Progenitor cell of endocrine pancreas (in vitro differentiated cells): ENCODE data around the gene MAN2A2. TPM values are rescaled to one million over a fixed set of nuclear protein-coding genes. Genes with fewer than 3 reads are reported as not detected.

Source experiments
- DNase-seq: peaks from one replicate; pipeline ENCODE4 v3.0.0; 2021; ENCODE audit warnings: low spot score; ENCODE audit not compliant: unreplicated experiment
- H3K27ac Mint-ChIP-seq: 2 replicates; pipeline ENCODE4 v1.8.0; 2021; ENCODE audit warnings: mild to moderate bottlenecking, moderate library complexity, mixed read lengths
- H3K27me3 Mint-ChIP-seq: 2 replicates; pipeline ENCODE4 v1.8.0; 2021; ENCODE audit warnings: mixed read lengths
- H3K36me3 Mint-ChIP-seq: 2 replicates; pipeline ENCODE4 v1.8.0; 2022; ENCODE audit warnings: mixed read lengths; ENCODE audit not compliant: insufficient read depth
- H3K4me1 Mint-ChIP-seq: 2 replicates; pipeline ENCODE4 v1.8.0; 2021; ENCODE audit warnings: low read depth, mixed read lengths
- H3K4me3 Mint-ChIP-seq: 2 replicates; pipeline ENCODE4 v1.8.0; 2021; ENCODE audit warnings: low read depth, mild to moderate bottlenecking, moderate library complexity, mixed read lengths
- H3K9me3 Mint-ChIP-seq: 2 replicates; pipeline ENCODE4 v1.8.0; 2021; ENCODE audit warnings: low read depth, mixed read lengths
- total RNA-seq: library from RNA; stranded (reverse); gene quantifications from 2 replicates; pipeline ENCODE4 v1.2.1, GENCODE V29; 2021
- TF ChIP-seq, protein P1 (sequence below): fragments of 200-600 bp; sonication (generic); IDR thresholded peaks from one replicate; pipeline ENCODE4 v1.5.0; 2021; ENCODE audit warnings: antibody characterized with exemption, mild to moderate bottlenecking; ENCODE audit not compliant: unreplicated experiment

MAN2A2 gene
- total RNA-seq, 1 donor from 2014 or later = 117 TPM

- peaks cover 10% of the 10 kb centered on the region for H3K4me1 Mint-ChIP-seq
- no peaks in the 10 kb centered on the region for H3K36me3 Mint-ChIP-seq
- no peaks in the 10 kb centered on the region for H3K27me3 Mint-ChIP-seq
- no peak for DNase-seq
- TF ChIP-seq, protein P1, sequence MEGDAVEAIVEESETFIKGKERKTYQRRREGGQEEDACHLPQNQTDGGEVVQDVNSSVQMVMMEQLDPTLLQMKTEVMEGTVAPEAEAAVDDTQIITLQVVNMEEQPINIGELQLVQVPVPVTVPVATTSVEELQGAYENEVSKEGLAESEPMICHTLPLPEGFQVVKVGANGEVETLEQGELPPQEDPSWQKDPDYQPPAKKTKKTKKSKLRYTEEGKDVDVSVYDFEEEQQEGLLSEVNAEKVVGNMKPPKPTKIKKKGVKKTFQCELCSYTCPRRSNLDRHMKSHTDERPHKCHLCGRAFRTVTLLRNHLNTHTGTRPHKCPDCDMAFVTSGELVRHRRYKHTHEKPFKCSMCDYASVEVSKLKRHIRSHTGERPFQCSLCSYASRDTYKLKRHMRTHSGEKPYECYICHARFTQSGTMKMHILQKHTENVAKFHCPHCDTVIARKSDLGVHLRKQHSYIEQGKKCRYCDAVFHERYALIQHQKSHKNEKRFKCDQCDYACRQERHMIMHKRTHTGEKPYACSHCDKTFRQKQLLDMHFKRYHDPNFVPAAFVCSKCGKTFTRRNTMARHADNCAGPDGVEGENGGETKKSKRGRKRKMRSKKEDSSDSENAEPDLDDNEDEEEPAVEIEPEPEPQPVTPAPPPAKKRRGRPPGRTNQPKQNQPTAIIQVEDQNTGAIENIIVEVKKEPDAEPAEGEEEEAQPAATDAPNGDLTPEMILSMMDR = no peak
- no peak overlapping the region for H3K4me3 Mint-ChIP-seq
- H3K9me3 Mint-ChIP-seq = no peaks in the 10 kb centered on the region
- peak overlapping the region; percentile 69 for H3K27ac Mint-ChIP-seq
Measured at GRCh38 chr15:90859234-90860131, 43.6 kb upstream of the MAN2A2 start.

- Mint-ChIP-seq H3K4me1 (peaks cover 10% of the 10 kb centered on the region), H3K4me3 (no peak overlapping the region), H3K9me3 (no peaks in the 10 kb centered on the region), H3K36me3 (no peaks in the 10 kb centered on the region), H3K27me3 (no peaks in the 10 kb centered on the region), H3K27ac (no peak overlapping the region)
- DNase-seq = no peak
- TF ChIP-seq, protein P1 = no peak
Measured at GRCh38 chr15:90860450-90860849, 42.7 kb upstream of the MAN2A2 start.

DNA sequence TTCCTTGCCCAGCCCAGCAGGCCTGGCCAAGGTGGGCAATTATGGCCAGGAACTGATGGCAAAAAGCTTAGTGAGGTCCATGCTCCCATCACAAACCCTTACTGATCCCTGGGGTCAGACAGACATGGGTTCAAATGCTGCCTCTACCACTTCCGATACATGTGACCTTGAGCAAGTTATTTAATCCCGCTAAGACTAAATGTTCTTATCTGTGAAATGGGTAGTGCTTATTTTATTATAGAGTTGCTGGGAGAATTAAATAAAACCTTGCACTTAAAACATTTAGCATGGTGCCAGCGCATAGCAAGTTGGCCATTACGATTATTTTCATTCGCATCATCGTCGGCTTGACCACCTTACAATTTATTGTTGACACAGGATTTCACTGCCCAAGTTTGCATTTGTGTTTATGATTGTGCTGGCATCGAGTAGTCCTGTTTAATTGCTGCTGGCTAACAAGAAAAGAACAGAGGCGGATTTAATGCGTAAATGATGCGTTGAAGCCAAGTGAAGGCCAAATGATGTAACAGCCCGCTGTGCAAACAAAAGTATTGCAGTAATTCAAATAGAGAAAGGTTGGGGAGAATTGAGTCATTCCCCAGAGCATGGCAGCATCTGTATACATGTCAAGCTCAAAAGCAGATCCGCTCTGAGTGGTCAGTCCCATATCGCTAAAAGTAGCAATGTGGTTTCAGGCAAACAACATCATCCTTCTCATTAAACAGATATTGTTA, 42.0 kb upstream of the MAN2A2 start:
- DNase-seq = no peak
- Mint-ChIP-seq H3K4me1 (peaks cover 12% of the 10 kb centered on the region), H3K9me3 (no peaks in the 10 kb centered on the region), H3K4me3 (no peak overlapping the region), H3K27me3 (peaks cover 4% of the 10 kb centered on the region), H3K27ac (no peak overlapping the region), H3K36me3 (no peaks in the 10 kb centered on the region)
- TF ChIP-seq, protein P1 = no peak

DNA sequence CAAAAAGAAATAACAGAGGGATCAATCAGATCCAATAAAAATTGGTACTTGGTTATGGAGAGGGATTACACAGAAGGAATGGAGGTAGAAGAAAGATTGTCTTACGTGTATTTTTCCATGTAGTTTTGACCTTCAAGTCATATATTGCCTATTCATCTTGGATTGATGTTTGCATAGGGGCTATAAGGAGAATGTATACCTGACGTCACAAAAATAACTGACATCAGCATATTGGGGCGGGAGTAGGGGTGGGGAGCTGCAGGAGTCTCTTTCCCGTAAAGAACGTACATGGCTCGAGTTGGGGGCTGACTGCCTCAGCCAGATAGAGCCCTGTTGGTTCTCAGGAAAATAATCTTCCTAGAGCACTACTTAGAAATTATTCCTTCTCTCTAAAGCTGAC, 40.6 kb upstream of the MAN2A2 start:
- peaks cover 23% of the 10 kb centered on the region for H3K4me1 Mint-ChIP-seq
- no peaks in the 10 kb centered on the region for H3K36me3 Mint-ChIP-seq
- peaks cover 7% of the 10 kb centered on the region for H3K27me3 Mint-ChIP-seq
- DNase-seq = no peak
- no peak overlapping the region for H3K4me3 Mint-ChIP-seq
- H3K27ac Mint-ChIP-seq = no peak overlapping the region
- no peaks in the 10 kb centered on the region for H3K9me3 Mint-ChIP-seq
- TF ChIP-seq, protein P1 = no peak

DNA sequence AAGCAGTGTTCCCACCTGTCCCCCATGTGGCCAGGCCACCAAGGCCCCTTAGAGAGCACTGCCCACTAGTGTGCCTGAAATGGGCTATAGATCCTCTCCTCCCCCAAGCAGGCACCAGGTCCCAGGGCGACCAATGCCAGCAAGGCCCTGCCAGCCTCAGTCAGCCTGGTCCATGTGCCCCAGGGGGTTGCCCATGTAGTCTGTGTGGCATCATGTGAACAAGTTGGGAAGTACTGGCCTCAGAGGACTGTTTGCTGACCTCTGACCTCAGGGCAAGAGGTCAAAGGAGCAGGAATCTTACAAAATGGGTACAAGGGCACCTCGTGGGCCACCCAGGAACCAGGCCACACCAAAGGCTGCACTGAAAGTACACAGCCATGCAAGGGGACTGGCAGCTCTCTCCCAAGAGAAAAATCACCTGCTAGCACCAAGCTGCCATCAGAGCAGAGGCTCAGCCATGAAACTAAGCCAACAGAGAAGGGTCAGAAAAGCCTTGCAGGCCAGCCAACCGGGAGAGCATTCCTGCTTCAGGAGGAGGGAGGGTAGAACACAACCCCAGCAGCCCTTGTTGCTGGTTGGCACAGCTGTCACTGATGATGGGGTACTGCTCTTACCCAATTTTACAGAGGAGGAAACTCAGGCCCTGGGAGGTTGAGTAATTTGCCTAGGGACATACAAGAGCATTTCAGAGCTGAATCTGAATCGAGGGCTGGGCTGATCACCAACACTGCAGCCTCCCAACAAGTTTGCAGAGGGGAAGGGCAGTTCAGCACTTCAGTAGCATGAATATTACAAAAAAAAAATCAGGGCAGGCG, 39.9 kb upstream of the MAN2A2 start:
- no peak for DNase-seq
- TF ChIP-seq, protein P1 = no peak
- Mint-ChIP-seq H3K9me3 (no peaks in the 10 kb centered on the region), H3K27me3 (peaks cover 7% of the 10 kb centered on the region), H3K4me1 (peaks cover 26% of the 10 kb centered on the region), H3K27ac (no peak overlapping the region), H3K36me3 (no peaks in the 10 kb centered on the region), H3K4me3 (no peak overlapping the region)
